ENCODE data around the gene TPRA1. TPM values are rescaled to one million over a fixed set of nuclear protein-coding genes. Genes with fewer than 3 reads are reported as not detected.

The TPRA1 gene
- total RNA-seq, 1 experiment from 2014 or later: 35.1 TPM

DNA sequence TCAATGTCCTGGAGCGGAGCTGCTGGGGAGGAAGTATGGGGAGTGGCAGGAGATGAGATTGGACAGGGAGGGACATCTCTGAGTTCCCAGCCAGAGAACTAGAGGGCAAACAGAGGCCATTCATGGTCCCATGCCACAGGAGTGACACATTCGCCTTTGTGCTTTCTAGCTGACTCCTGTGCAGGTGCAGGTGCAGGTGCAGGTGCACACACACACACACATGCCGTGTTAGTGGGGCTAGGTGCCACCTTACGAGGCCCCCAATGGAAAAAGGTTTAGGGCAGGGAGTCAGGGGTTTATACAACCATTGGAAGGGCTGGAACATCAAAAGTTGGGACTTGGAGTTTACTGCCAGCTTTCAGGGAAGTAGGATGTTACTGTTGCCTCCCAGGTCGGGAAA is 52.0 kb downstream of the TPRA1 start:
- no peak overlapping the region for H3K4me3 ChIP-seq (replicated peaks in 1 of 2; ENCODE audit: low read depth in 1 of 2, low read length in 2 of 2)
- 0 out of 4 replicates have a peak, but pooled peaks cover 2 to 3% of the 10 kb centered on the region in 2 experiments for H3K4me1 ChIP-seq (ENCODE audit: control insufficient read depth in 1 of 2, insufficient read depth in 2 of 2, low read length in 2 of 2)
- H3K27me3 ChIP-seq (ENCODE audit: insufficient read depth, low read length): peaks cover 6% of the 10 kb centered on the region; the same call in 1 of the 2 replicates
- no peak overlapping the region for H3K27ac ChIP-seq (ENCODE audit: low read depth, low read length)
- no TSS peak for BruUV-seq (replicated peaks)
- DNase-seq (ENCODE audit: low read depth, low spot score) (no peak), ATAC-seq (no peak)
- no peak overlapping the region for H2AFZ ChIP-seq (ENCODE audit: low read depth, low read length, poor library complexity, severe bottlenecking)
- H3K4me2 ChIP-seq (ENCODE audit: low read length): no peak overlapping the region
- H3K9me3 ChIP-seq (ENCODE audit: control insufficient read depth in 1 of 2, insufficient read depth in 1 of 2, low read depth in 1 of 2, low read length in 2 of 2): no peaks in the 10 kb centered on the region
- TF ChIP-seq YY1 (IDR thresholded peaks at IDR 0.05; ENCODE audit: extremely low read depth, insufficient replicate concordance, low read depth, low read length) (no peak), TCF7L2 (IDR thresholded peaks at IDR 0.05; ENCODE audit: borderline replicate concordance, extremely low read depth, insufficient read depth, insufficient read length) (no peak), ZFX (IDR thresholded peaks at IDR 0.05) (no peak), POLR2AphosphoS5 (IDR thresholded peaks at IDR 0.05; ENCODE audit: low read depth, low read length) (no peak), ELF1 (IDR thresholded peaks at IDR 0.05; ENCODE audit: borderline replicate concordance, low read depth) (no peak), SRF (IDR thresholded peaks at IDR 0.05; ENCODE audit: low read depth) (no peak), CBX3 (IDR thresholded peaks at IDR 0.05; ENCODE audit: low read depth) (no peak), EZH2phosphoT487 (IDR thresholded peaks at IDR 0.05; ENCODE audit: borderline replicate concordance) (no peak)
- TF ChIP-seq, protein P1, sequence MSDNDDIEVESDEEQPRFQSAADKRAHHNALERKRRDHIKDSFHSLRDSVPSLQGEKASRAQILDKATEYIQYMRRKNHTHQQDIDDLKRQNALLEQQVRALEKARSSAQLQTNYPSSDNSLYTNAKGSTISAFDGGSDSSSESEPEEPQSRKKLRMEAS (IDR thresholded peaks at IDR 0.05): no peak
- TF ChIP-seq, protein P2, sequence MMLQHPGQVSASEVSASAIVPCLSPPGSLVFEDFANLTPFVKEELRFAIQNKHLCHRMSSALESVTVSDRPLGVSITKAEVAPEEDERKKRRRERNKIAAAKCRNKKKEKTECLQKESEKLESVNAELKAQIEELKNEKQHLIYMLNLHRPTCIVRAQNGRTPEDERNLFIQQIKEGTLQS (IDR thresholded peaks at IDR 0.05): no peak
- TF ChIP-seq, protein P3, sequence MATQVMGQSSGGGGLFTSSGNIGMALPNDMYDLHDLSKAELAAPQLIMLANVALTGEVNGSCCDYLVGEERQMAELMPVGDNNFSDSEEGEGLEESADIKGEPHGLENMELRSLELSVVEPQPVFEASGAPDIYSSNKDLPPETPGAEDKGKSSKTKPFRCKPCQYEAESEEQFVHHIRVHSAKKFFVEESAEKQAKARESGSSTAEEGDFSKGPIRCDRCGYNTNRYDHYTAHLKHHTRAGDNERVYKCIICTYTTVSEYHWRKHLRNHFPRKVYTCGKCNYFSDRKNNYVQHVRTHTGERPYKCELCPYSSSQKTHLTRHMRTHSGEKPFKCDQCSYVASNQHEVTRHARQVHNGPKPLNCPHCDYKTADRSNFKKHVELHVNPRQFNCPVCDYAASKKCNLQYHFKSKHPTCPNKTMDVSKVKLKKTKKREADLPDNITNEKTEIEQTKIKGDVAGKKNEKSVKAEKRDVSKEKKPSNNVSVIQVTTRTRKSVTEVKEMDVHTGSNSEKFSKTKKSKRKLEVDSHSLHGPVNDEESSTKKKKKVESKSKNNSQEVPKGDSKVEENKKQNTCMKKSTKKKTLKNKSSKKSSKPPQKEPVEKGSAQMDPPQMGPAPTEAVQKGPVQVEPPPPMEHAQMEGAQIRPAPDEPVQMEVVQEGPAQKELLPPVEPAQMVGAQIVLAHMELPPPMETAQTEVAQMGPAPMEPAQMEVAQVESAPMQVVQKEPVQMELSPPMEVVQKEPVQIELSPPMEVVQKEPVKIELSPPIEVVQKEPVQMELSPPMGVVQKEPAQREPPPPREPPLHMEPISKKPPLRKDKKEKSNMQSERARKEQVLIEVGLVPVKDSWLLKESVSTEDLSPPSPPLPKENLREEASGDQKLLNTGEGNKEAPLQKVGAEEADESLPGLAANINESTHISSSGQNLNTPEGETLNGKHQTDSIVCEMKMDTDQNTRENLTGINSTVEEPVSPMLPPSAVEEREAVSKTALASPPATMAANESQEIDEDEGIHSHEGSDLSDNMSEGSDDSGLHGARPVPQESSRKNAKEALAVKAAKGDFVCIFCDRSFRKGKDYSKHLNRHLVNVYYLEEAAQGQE (IDR thresholded peaks at IDR 0.05; ENCODE audit: low read depth): no peak
- H4K20me1 ChIP-seq (ENCODE audit: insufficient read depth): no peaks in the 10 kb centered on the region
- H3K9ac ChIP-seq (ENCODE audit: low read length): no peak overlapping the region
- ChIA-PET CTCF (no interaction called here), POLR2A (no interaction called here), RAD21 (ENCODE audit: low non-redundant PET in 1 of 2, low total read pairs in 2 of 2, uncharacterized antibody in 2 of 2, unreplicated experiment in 2 of 2) (interaction anchor here in 1 of 2 experiments (0.9 kb wide), 1 partner anchor 234 kb away, joined by 7 read pairs; no protein-coding TSS in a partner anchor)
- intact Hi-C loops (cut with micrococcal nuclease): no loop called here
- H3K9me2 ChIP-seq (ENCODE audit: insufficient read depth): no peaks in the 10 kb centered on the region
- no peaks in the 10 kb centered on the region for H3K79me2 ChIP-seq (ENCODE audit: insufficient read depth, low read length)
- no peaks in the 10 kb centered on the region for H3K36me3 ChIP-seq (ENCODE audit: control insufficient read depth in 1 of 2, insufficient read depth in 2 of 2, low read length in 2 of 2)
